HCT116 (cell line): ENCODE results near the gene CNN3. TPM values are rescaled to one million over a fixed set of nuclear protein-coding genes. Genes with fewer than 3 reads are reported as not detected.

ENCODE experiments used
- ATAC-seq: fragments of 200-7000 bp; cut with Tn5 transposase; 2 replicates; pipeline ENCODE4 v1.9.1; 2020; ENCODE audit warnings: mild to moderate bottlenecking, moderate library complexity
- BruUV-seq: library from RNA; stranded (reverse); fragments of 400-500 nt; replicated peaks from 2 replicates; lab custom pipeline; 2021; lab: Mats Ljungman, UMichigan
- CTCF ChIA-PET: fragments of 300-600 bp; sonication (Branson Sonifier 250); formaldehyde crosslinking; loops from one replicate; lab custom pipeline; 2021; ENCODE audit warnings: antibody characterized with exemption; lab: Charles Lee
- POLR2A ChIA-PET: fragments of 300-600, 350-600 bp; sonication (Branson Sonifier 250); formaldehyde crosslinking; loops from one replicate; lab custom pipeline; 2021; ENCODE audit warnings: antibody characterized with exemption; lab: Charles Lee
- RAD21 ChIA-PET, 2 experiments: fragments of 300-600 bp; sonication (Branson Sonifier 250); formaldehyde crosslinking; loops; one replicate each; lab custom pipeline; 2023; ENCODE audit warnings: low total read pairs in 2 of 2; ENCODE audit not compliant: uncharacterized antibody in 2 of 2, unreplicated experiment in 2 of 2, low non-redundant PET in 1 of 2; lab: Charles Lee
- DNase-seq: peaks from one replicate; pipeline ENCODE4 v3.0.0-alpha.2; 2010; ENCODE audit warnings: low read depth, low spot score
- H2AFZ ChIP-seq: fragments of 200-600 bp; shearing (Covaris generic), sonication (generic); 2 replicates; pipeline ENCODE4 v1.6.1; 2017; ENCODE audit warnings: low read depth, mixed run types, mixed read lengths, antibody characterized with exemption, low read length; ENCODE audit not compliant: poor library complexity, severe bottlenecking
- H3K27ac ChIP-seq: 2 replicates; pipeline ENCODE4 v1.5.1; 2012; ENCODE audit warnings: low read depth, low read length
- H3K27me3 ChIP-seq: fragments of 200-600 bp; sonication (generic); 2 replicates; pipeline ENCODE4 v1.6.1; 2016; ENCODE audit warnings: mixed run types, low read length, mixed read lengths; ENCODE audit not compliant: insufficient read depth
- H3K36me3 ChIP-seq, 2 experiments: fragments of 200-500 bp in 1 of 2; fragments of 200-600 bp in 1 of 2; sonication (Bioruptor generic) in 1 of 2; sonication (generic) in 1 of 2; 2 replicates each; pipeline versions ENCODE4 v1.5.1 to v1.6.1; 2014 to 2016; ENCODE audit warnings: low read length in 2 of 2, inconsistent platforms in 1 of 2, mixed read lengths in 1 of 2, mixed run types in 1 of 2; ENCODE audit not compliant: insufficient read depth in 2 of 2, control insufficient read depth in 1 of 2
- H3K4me1 ChIP-seq, 2 experiments: fragments of 200-600 bp in 1 of 2; sonication (generic) in 1 of 2; 2 replicates each; pipeline versions ENCODE4 v1.5.1 to v1.6.1; 2012 to 2017; ENCODE audit warnings: low read length in 2 of 2, inconsistent platforms in 1 of 2, mild to moderate bottlenecking in 1 of 2, mixed read lengths in 1 of 2, mixed run types in 1 of 2, moderate library complexity in 1 of 2; ENCODE audit not compliant: insufficient read depth in 2 of 2, control insufficient read depth in 1 of 2
- H3K4me2 ChIP-seq: fragments of 200-600 bp; sonication (generic); 2 replicates; pipeline ENCODE4 v1.6.1; 2017; ENCODE audit warnings: mixed run types, low read length, mixed read lengths
- H3K4me3 ChIP-seq, 2 experiments: fragments of 200-600 bp in 1 of 2; sonication (generic) in 1 of 2; replicated peaks in 1 of 2; 2 replicates each; pipeline ENCODE4 v1.5.1; 2011 to 2016; ENCODE audit warnings: low read length in 2 of 2, control low read depth in 1 of 2, low read depth in 1 of 2, mild to moderate bottlenecking in 1 of 2, mixed read lengths in 1 of 2, mixed run types in 1 of 2
- H3K79me2 ChIP-seq: fragments of 200-600 bp; sonication (generic); 2 replicates; pipeline ENCODE4 v1.6.1; 2017; ENCODE audit warnings: mild to moderate bottlenecking, mixed run types, low read length, moderate library complexity, mixed read lengths; ENCODE audit not compliant: insufficient read depth
- H3K9ac ChIP-seq: fragments of 200-600 bp; sonication (generic); 2 replicates; pipeline ENCODE4 v1.6.1; 2016; ENCODE audit warnings: low read length, mixed read lengths
- H3K9me2 ChIP-seq: fragments of 200-600 bp; sonication (generic), shearing (Covaris generic); 2 replicates; pipeline ENCODE4 v1.6.1; 2017; ENCODE audit warnings: mixed run types, mild to moderate bottlenecking, moderate library complexity; ENCODE audit not compliant: insufficient read depth
- H3K9me3 ChIP-seq, 2 experiments: fragments of 200-500 bp in 1 of 2; fragments of 200-600 bp in 1 of 2; sonication (Bioruptor generic) in 1 of 2; sonication (generic) in 1 of 2; 2 replicates each; pipeline ENCODE4 v1.6.1; 2014 to 2017; ENCODE audit warnings: low read length in 2 of 2, mixed read lengths in 2 of 2, inconsistent platforms in 1 of 2, low read depth in 1 of 2, mild to moderate bottlenecking in 1 of 2, mixed run types in 1 of 2, moderate library complexity in 1 of 2; ENCODE audit not compliant: control insufficient read depth in 1 of 2, insufficient read depth in 1 of 2
- H4K20me1 ChIP-seq: fragments of 200-600 bp; sonication (generic), shearing (Covaris generic); 2 replicates; pipeline ENCODE4 v1.6.1; 2017; ENCODE audit warnings: mixed run types, mild to moderate bottlenecking, moderate library complexity; ENCODE audit not compliant: insufficient read depth
- ATF3 ChIP-seq: IDR thresholded peaks from 2 replicates; pipeline ENCODE4 v1.6.1; 2012
- CBX3 ChIP-seq: IDR thresholded peaks from 2 replicates; pipeline ENCODE4 v1.6.1; 2012; ENCODE audit warnings: low read depth
- CEBPB ChIP-seq: IDR thresholded peaks from 2 replicates; pipeline ENCODE4 v1.6.1; 2012; ENCODE audit warnings: low read depth
- EGR1 ChIP-seq: IDR thresholded peaks from 2 replicates; pipeline ENCODE4 v1.6.1; 2012; ENCODE audit warnings: low read depth
- ELF1 ChIP-seq: IDR thresholded peaks from 2 replicates; pipeline ENCODE4 v1.6.1; 2012; ENCODE audit warnings: low read depth, borderline replicate concordance
- EZH2 ChIP-seq: fragments of 200-600 bp; sonication (generic); IDR thresholded peaks from 2 replicates; pipeline ENCODE4 v1.6.1; 2017; ENCODE audit warnings: antibody characterized with exemption, mixed run types
- RAD21 ChIP-seq: IDR thresholded peaks from 2 replicates; pipeline ENCODE4 v1.6.1; 2012; ENCODE audit warnings: low read depth, mild to moderate bottlenecking
- REST ChIP-seq: IDR thresholded peaks from 2 replicates; pipeline ENCODE4 v1.6.1; 2012; ENCODE audit warnings: low read depth
- SP1 ChIP-seq: IDR thresholded peaks from 2 replicates; pipeline ENCODE4 v1.6.1; 2012; ENCODE audit warnings: low read depth
- SRF ChIP-seq: IDR thresholded peaks from 2 replicates; pipeline ENCODE4 v1.6.1; 2012; ENCODE audit warnings: low read depth
- YY1 ChIP-seq: IDR thresholded peaks from 2 replicates; pipeline ENCODE4 v1.6.1; 2011; ENCODE audit warnings: low read length, low read depth, moderate library complexity, mild to moderate bottlenecking; ENCODE audit not compliant: insufficient replicate concordance; ENCODE audit errors: extremely low read depth
- ZNF274 ChIP-seq: fragments of 200-500 bp; sonication (Bioruptor generic); IDR thresholded peaks from 2 replicates; pipeline ENCODE4 v1.6.1; 2014; ENCODE audit warnings: mild to moderate bottlenecking, low read depth, low read length, inconsistent platforms
- intact Hi-C: fragments of 100-400 bp; cut with micrococcal nuclease; formaldehyde crosslinking; loops from 2 replicates; pipeline ENCODE4 v1.10.0; 2022
- total RNA-seq: library from RNA; stranded (reverse); gene quantifications from one replicate; pipeline ENCODE4 v1.2.1, GENCODE V29; 2021; ENCODE audit not compliant: unreplicated experiment

CNN3 gene
- total RNA-seq, 1 experiment from 2014 or later: 109 TPM

- H3K4me2 ChIP-seq: no peak overlapping the region
- no peaks in the 10 kb centered on the region for H4K20me1 ChIP-seq
- RAD21 ChIA-PET: no interaction called here
- peaks cover 0 to 8% of the 10 kb centered on the region in 2 experiments; a peak in 1 of 4 replicates for H3K4me1 ChIP-seq
- POLR2A ChIA-PET: no interaction called here
- CTCF ChIA-PET: no interaction called here
- ATAC-seq (no peak), DNase-seq (no peak)
- no TSS peak for BruUV-seq
- no peaks in the 10 kb centered on the region for H3K79me2 ChIP-seq
- H3K27me3 ChIP-seq: no peaks in the 10 kb centered on the region
- no peaks in the 10 kb centered on the region for H3K9me3 ChIP-seq
- no peaks in the 10 kb centered on the region for H3K36me3 ChIP-seq
- intact Hi-C loops: no loop called here
- H3K9me2 ChIP-seq: no peaks in the 10 kb centered on the region
- TF ChIP-seq CEBPB (no peak), REST (no peak), YY1 (no peak), CBX3 (no peak), SP1 (no peak), EGR1 (no peak), EZH2 (no peak), ELF1 (no peak), ZNF274 (no peak), RAD21 (no peak), SRF (no peak), ATF3 (no peak)
- no peak overlapping the region for H3K9ac ChIP-seq
- no peak overlapping the region for H3K27ac ChIP-seq
- H3K4me3 ChIP-seq: no peak overlapping the region
- no peak overlapping the region for H2AFZ ChIP-seq
Measured at GRCh38 chr1:94878329-94878728, 48.6 kb downstream of the CNN3 start.
